ENCODE results near the gene SECISBP2L.
A peak's percentile ranks its signal among the peaks of the same experiment; 100 is the strongest.
"Not testable (repeated sequence)": the region's sequence is repeated elsewhere in the genome, so short reads cannot be mapped to it uniquely, and the experiment has no call there.

SECISBP2L gene

GRCh38 chr15:48972750-48973503, 73.3 kb downstream of the SECISBP2L start:
- no peak for TF ChIP-seq CTCF (IDR thresholded peaks at IDR 0.05; ENCODE audit: low read depth, low read length, missing control alignments)
- no peak for DNase-seq
- no peaks in the 10 kb centered on the region for H3K27me3 ChIP-seq (replicated peaks)
- no peak overlapping the region for H3K4me3 ChIP-seq (ENCODE audit: low read depth, low read length)
- H3K36me3 ChIP-seq (replicated peaks), result no peaks in the 10 kb centered on the region
- in situ Hi-C loops (cut with HindIII; ENCODE audit: low pct_ligation_motif_present, low sequenced_read_pairs), result no loop called here
- no peak overlapping the region for H3K27ac ChIP-seq

GRCh38 chr15:48970926-48971325, 75.3 kb downstream of the SECISBP2L start:
- H3K4me3 ChIP-seq (ENCODE audit: low read depth, low read length); in situ Hi-C loops (cut with HindIII; ENCODE audit: low pct_ligation_motif_present, low sequenced_read_pairs); H3K36me3 ChIP-seq (replicated peaks); DNase-seq; H3K27me3 ChIP-seq (replicated peaks); H3K27ac ChIP-seq: not testable (repeated sequence)

- DNase-seq, result no peak
- in situ Hi-C loops (cut with HindIII; ENCODE audit: low pct_ligation_motif_present, low sequenced_read_pairs), result no loop called here
These were observed 78.2 kb downstream of the SECISBP2L start for GRCh38 chr15:48968066-48968465.

GRCh38 chr15:48967336-48967735, 78.9 kb downstream of the SECISBP2L start:
- TF ChIP-seq CTCF (IDR thresholded peaks at IDR 0.05; ENCODE audit: low read depth, low read length, missing control alignments), result no peak
- no peak overlapping the region for H3K27ac ChIP-seq
- no peaks in the 10 kb centered on the region for H3K36me3 ChIP-seq (replicated peaks)
- H3K27me3 ChIP-seq (replicated peaks), result no peaks in the 10 kb centered on the region
- no peak overlapping the region for H3K4me3 ChIP-seq (ENCODE audit: low read depth, low read length)
- DNase-seq, result no peak
- in situ Hi-C loops (cut with HindIII; ENCODE audit: low pct_ligation_motif_present, low sequenced_read_pairs), result no loop called here

More at GRCh38 chr15:48968066-48968465, 78.2 kb downstream of the SECISBP2L start:
- H3K27ac ChIP-seq, result no peak overlapping the region
- no peak for TF ChIP-seq CTCF (IDR thresholded peaks at IDR 0.05; ENCODE audit: low read depth, low read length, missing control alignments)
- no peaks in the 10 kb centered on the region for H3K36me3 ChIP-seq (replicated peaks)
- no peaks in the 10 kb centered on the region for H3K27me3 ChIP-seq (replicated peaks)
- no peak overlapping the region for H3K4me3 ChIP-seq (ENCODE audit: low read depth, low read length)

DNA sequence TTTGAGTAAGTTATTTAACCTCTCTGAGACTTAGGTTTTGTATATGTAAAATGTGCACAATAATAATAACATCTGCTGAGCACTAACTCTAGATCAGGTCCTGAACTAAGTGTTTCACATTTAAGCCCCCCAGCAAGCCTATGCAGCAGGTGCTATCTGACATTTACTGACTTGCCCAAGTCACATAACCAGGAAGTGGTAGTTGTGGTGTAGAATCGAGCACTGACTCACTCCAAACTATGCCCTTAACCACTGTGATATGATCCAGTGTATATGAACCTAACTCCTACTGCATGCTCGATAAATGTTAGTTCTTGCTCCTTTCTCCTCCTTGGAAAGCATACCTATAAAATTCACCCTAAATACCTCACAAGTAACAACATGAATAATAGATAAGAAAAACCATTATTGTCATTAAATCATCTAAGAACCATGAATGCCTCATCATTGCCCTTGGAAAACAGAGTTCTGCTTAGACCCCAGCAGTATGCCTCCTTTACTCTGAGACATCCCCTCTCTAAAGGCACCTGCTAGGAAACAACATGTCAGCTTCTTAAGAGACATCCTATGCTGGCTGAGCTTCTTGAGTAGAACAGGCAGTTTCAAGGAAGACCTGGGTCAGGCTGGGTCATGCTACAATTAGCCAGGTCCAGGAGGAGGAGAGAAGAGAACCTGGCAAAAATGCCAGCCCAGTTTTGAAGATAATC, 79.5 kb downstream of the SECISBP2L start:
- Histone ChIP-seq H3K27ac (no peak overlapping the region), H3K36me3 (replicated peaks) (no peaks in the 10 kb centered on the region), H3K4me3 (ENCODE audit: low read depth, low read length) (no peak overlapping the region), H3K27me3 (replicated peaks) (no peaks in the 10 kb centered on the region)
- TF ChIP-seq CTCF (IDR thresholded peaks at IDR 0.05; ENCODE audit: low read depth, low read length, missing control alignments), result no peak
- peak; percentile 71 for DNase-seq
- in situ Hi-C loops (cut with HindIII; ENCODE audit: low pct_ligation_motif_present, low sequenced_read_pairs), result no loop called here

DNA sequence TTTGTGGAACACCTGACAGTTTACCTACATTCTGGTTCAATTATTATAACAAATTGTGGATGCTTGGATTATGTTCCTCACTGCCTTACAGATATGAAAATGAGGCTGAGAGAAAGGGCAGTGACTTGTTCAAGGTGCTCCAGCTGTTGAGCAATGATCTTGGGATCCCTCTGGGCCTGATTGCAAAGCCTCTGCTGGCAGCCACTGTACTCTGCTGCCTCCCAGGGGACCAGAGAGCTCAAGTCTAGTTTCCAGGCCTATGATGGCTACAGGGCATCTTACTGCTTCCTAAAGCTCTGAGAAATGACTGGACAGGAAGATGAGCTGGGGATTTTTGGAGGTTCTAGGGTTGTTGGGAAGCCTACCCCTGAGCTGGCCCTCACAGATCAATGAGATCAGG, 80.3 kb downstream of the SECISBP2L start:
- Histone ChIP-seq H3K4me3 (ENCODE audit: low read depth, low read length) (no peak overlapping the region), H3K27ac (no peak overlapping the region), H3K27me3 (replicated peaks) (no peaks in the 10 kb centered on the region), H3K36me3 (replicated peaks) (no peaks in the 10 kb centered on the region)
- DNase-seq, result peak; percentile 53
- in situ Hi-C loops (cut with HindIII; ENCODE audit: low pct_ligation_motif_present, low sequenced_read_pairs), result no loop called here
- TF ChIP-seq CTCF (IDR thresholded peaks at IDR 0.05; ENCODE audit: low read depth, low read length, missing control alignments), result peak; percentile 70
